NOMO-1 treated with DMSO at 0.1 percent for 48 hours (cell line): Measurements from ENCODE around the gene TPCN2.
"Not testable (repeated sequence)": the region's sequence is repeated elsewhere in the genome, so short reads cannot be mapped to it uniquely, and the experiment has no call there.

Experiments used
- DNase-seq: peaks from one replicate; lab custom pipeline; 2025; ENCODE audit not compliant: unreplicated experiment; lab: John Stamatoyannopoulos, UW

The TPCN2 gene

GRCh38 chr11:69144316-69145049, 95.8 kb downstream of the TPCN2 start:
- no peak for DNase-seq

GRCh38 chr11:69145050-69145380, 96.3 kb downstream of the TPCN2 start:
- no peak for DNase-seq

- no peak for DNase-seq
Observed at GRCh38 chr11:69148377-69148762, 99.6 kb downstream of the TPCN2 start.

- no peak for DNase-seq
Observed at GRCh38 chr11:69148806-69149205, 100.1 kb downstream of the TPCN2 start.

- not testable (repeated sequence) for DNase-seq
Observed at GRCh38 chr11:69149338-69150045, 100.8 kb downstream of the TPCN2 start.

GRCh38 chr11:69150175-69150574, 101.4 kb downstream of the TPCN2 start:
- no peak for DNase-seq

- DNase-seq, result no peak
Observed at GRCh38 chr11:69151836-69152235, 103.1 kb downstream of the TPCN2 start.

GRCh38 chr11:69152733-69153421, 104.1 kb downstream of the TPCN2 start:
- no peak for DNase-seq

GRCh38 chr11:69153661-69154060, 104.9 kb downstream of the TPCN2 start:
- DNase-seq, result no peak

GRCh38 chr11:69154211-69154913, 105.6 kb downstream of the TPCN2 start:
- DNase-seq, result no peak

- no peak for DNase-seq
Observed at GRCh38 chr11:69154938-69155301, 106.2 kb downstream of the TPCN2 start.

- DNase-seq, result no peak
Observed at GRCh38 chr11:69155302-69156234, 106.8 kb downstream of the TPCN2 start, which contains the start of gene SMIM38. TSS of gene SMIM38 (plus strand) at chr11:69155935. CDS start at chr11:69157847, 1,912 bp downstream.

GRCh38 chr11:69156235-69156639, 107.5 kb downstream of the TPCN2 start:
- DNase-seq, result no peak

- no peak for DNase-seq
Observed at GRCh38 chr11:69156673-69157155, 108.0 kb downstream of the TPCN2 start.

- DNase-seq, result no peak
Observed at GRCh38 chr11:69157156-69157821, 108.6 kb downstream of the TPCN2 start.

- no peak for DNase-seq
Observed at GRCh38 chr11:69157822-69158231, 109.1 kb downstream of the TPCN2 start.

- no peak for DNase-seq
Observed at GRCh38 chr11:69158301-69159149, 109.8 kb downstream of the TPCN2 start.

GRCh38 chr11:69159150-69159852, 110.6 kb downstream of the TPCN2 start:
- DNase-seq, result no peak
